H9 (cell line): ENCODE measurements around the gene SHPK. TPM values are rescaled to one million over a fixed set of nuclear protein-coding genes. Genes with fewer than 3 reads are reported as not detected.

ENCODE experiments used
- DNase-seq: peaks from one replicate; pipeline ENCODE4 v3.0.0-alpha.2; 2017
- H2AFZ ChIP-seq: one replicate; pipeline ENCODE4 v1.6.1; 2013; ENCODE audit warnings: mild to moderate bottlenecking, low read length, control low read depth, moderate library complexity
- H2AK5ac ChIP-seq: 2 replicates; pipeline ENCODE4 v1.6.1; 2013; ENCODE audit warnings: low read length, control low read depth, mixed read lengths; ENCODE audit not compliant: insufficient read length
- H2BK120ac ChIP-seq: one replicate; pipeline ENCODE4 v1.6.1; 2013; ENCODE audit warnings: low read depth, mild to moderate bottlenecking, low read length, control low read depth, inconsistent platforms; ENCODE audit not compliant: poor library complexity, severe bottlenecking
- H2BK12ac ChIP-seq: 2 replicates; pipeline ENCODE4 v1.6.1; 2013; ENCODE audit warnings: low read length, control low read depth, mixed read lengths, low read depth; ENCODE audit not compliant: insufficient read length
- H2BK15ac ChIP-seq: 2 replicates; pipeline ENCODE4 v1.6.1; 2013; ENCODE audit warnings: low read depth, low read length, control low read depth
- H2BK20ac ChIP-seq: one replicate; pipeline ENCODE4 v1.6.1; 2013; ENCODE audit warnings: low read depth, mild to moderate bottlenecking, low read length, control low read depth, inconsistent platforms; ENCODE audit not compliant: poor library complexity, severe bottlenecking
- H2BK5ac ChIP-seq: 2 replicates; pipeline ENCODE4 v1.6.1; 2013; ENCODE audit warnings: low read length, control low read depth, mixed read lengths; ENCODE audit not compliant: insufficient read length
- H3K14ac ChIP-seq: 2 replicates; pipeline ENCODE4 v1.6.1; 2013; ENCODE audit warnings: low read length, control low read depth; ENCODE audit not compliant: insufficient read depth
- H3K18ac ChIP-seq: 2 replicates; pipeline ENCODE4 v1.6.1; 2013; ENCODE audit warnings: low read depth, mild to moderate bottlenecking, mixed read lengths, low read length, control low read depth; ENCODE audit not compliant: insufficient read length
- H3K23ac ChIP-seq: 2 replicates; pipeline ENCODE4 v1.6.1; 2013; ENCODE audit warnings: low read length, control low read depth, mixed read lengths, low read depth; ENCODE audit not compliant: insufficient read length
- H3K23me2 ChIP-seq: 2 replicates; pipeline ENCODE4 v1.6.1; 2013; ENCODE audit warnings: low read depth, mild to moderate bottlenecking, mixed read lengths, low read length, control low read depth; ENCODE audit not compliant: insufficient read length, poor library complexity, severe bottlenecking
- H3K27ac ChIP-seq: 2 replicates; pipeline ENCODE4 v1.5.1; 2013; ENCODE audit warnings: low read length, control low read depth, mixed read lengths, low read depth; ENCODE audit not compliant: insufficient read length
- H3K27me3 ChIP-seq: 2 replicates; pipeline ENCODE4 v1.6.1; 2013; ENCODE audit warnings: low read length, control low read depth, inconsistent platforms; ENCODE audit not compliant: insufficient read depth
- H3K4ac ChIP-seq: 2 replicates; pipeline ENCODE4 v1.6.1; 2013; ENCODE audit warnings: low read depth, mild to moderate bottlenecking, control low read depth, inconsistent platforms, low read length, moderate library complexity
- H3K4me1 ChIP-seq: 2 replicates; pipeline ENCODE4 v1.6.1; 2013; ENCODE audit warnings: low read length, control low read depth, inconsistent platforms; ENCODE audit not compliant: insufficient read depth
- H3K4me2 ChIP-seq: 2 replicates; pipeline ENCODE4 v1.6.1; 2013; ENCODE audit warnings: low read length, control low read depth, mixed read lengths; ENCODE audit not compliant: insufficient read length, insufficient read depth
- H3K56ac ChIP-seq: 2 replicates; pipeline ENCODE4 v1.6.1; 2013; ENCODE audit warnings: low read depth, mild to moderate bottlenecking, mixed read lengths, low read length, control low read depth; ENCODE audit not compliant: insufficient read length
- H3K79me1 ChIP-seq: 2 replicates; pipeline ENCODE4 v1.6.1; 2013; ENCODE audit warnings: low read depth, mild to moderate bottlenecking, moderate library complexity, low read length, control low read depth, inconsistent platforms; ENCODE audit not compliant: insufficient read depth, poor library complexity, severe bottlenecking
- H3K79me2 ChIP-seq: 2 replicates; pipeline ENCODE4 v1.6.1; 2013; ENCODE audit warnings: low read length, control low read depth, inconsistent platforms; ENCODE audit not compliant: insufficient read depth
- H3K9ac ChIP-seq: 2 replicates; pipeline ENCODE4 v1.6.1; 2013; ENCODE audit warnings: low read length, control low read depth, mixed read lengths; ENCODE audit not compliant: insufficient read length; ENCODE audit errors: extremely low read depth
- H3K9me3 ChIP-seq: one replicate; pipeline ENCODE4 v1.6.1; 2013; ENCODE audit warnings: low read depth, low read length, inconsistent platforms; ENCODE audit not compliant: control insufficient read depth
- H3T11ph ChIP-seq: one replicate; pipeline ENCODE4 v1.6.1; 2013; ENCODE audit warnings: mild to moderate bottlenecking, low read length, control low read depth, inconsistent platforms
- H4K20me1 ChIP-seq: one replicate; pipeline ENCODE4 v1.6.1; 2013; ENCODE audit not compliant: control insufficient read depth, insufficient read length, insufficient read depth
- H4K5ac ChIP-seq: 2 replicates; pipeline ENCODE4 v1.6.1; 2013; ENCODE audit warnings: low read depth, mild to moderate bottlenecking, mixed read lengths, low read length, control low read depth; ENCODE audit not compliant: insufficient read length
- H4K8ac ChIP-seq: replicated peaks from 2 replicates; pipeline ENCODE4 v1.6.1; 2013; ENCODE audit warnings: low read length, control low read depth, mixed read lengths, low read depth; ENCODE audit not compliant: insufficient read length
- H4K91ac ChIP-seq: 2 replicates; pipeline ENCODE4 v1.6.1; 2013; ENCODE audit warnings: low read depth, mild to moderate bottlenecking, moderate library complexity, mixed read lengths, low read length, control low read depth; ENCODE audit not compliant: insufficient read length
- H3K27ac Mint-ChIP-seq, 3 experiments: 2 replicates in 2 of 3; 3 replicates in 1 of 3; pipeline ENCODE4 v1.8.0; 2020 to 2021; ENCODE audit warnings: mixed read lengths in 3 of 3, mild to moderate bottlenecking in 1 of 3, moderate library complexity in 1 of 3
- H3K27me3 Mint-ChIP-seq: 2 replicates; pipeline ENCODE4 v1.8.0; 2021; ENCODE audit warnings: low read depth, mild to moderate bottlenecking, moderate library complexity, mixed read lengths
- H3K36me3 Mint-ChIP-seq, 3 experiments: 2 replicates in 2 of 3; 3 replicates in 1 of 3; pipeline ENCODE4 v1.8.0; 2020 to 2021; ENCODE audit warnings: low read depth in 3 of 3, mixed read lengths in 3 of 3; ENCODE audit not compliant: insufficient read depth in 1 of 3
- H3K4me1 Mint-ChIP-seq, 2 experiments: 2 replicates each; pipeline ENCODE4 v1.8.0; 2020; ENCODE audit warnings: mixed read lengths in 2 of 2
- H3K4me3 Mint-ChIP-seq, 2 experiments: 2 replicates in 1 of 2; 3 replicates in 1 of 2; pipeline ENCODE4 v1.8.0; 2020 to 2021; ENCODE audit warnings: mild to moderate bottlenecking in 2 of 2, mixed read lengths in 2 of 2, moderate library complexity in 1 of 2
- H3K9me3 Mint-ChIP-seq, 2 experiments: 2 replicates in 1 of 2; 3 replicates in 1 of 2; pipeline ENCODE4 v1.8.0; 2020; ENCODE audit warnings: mild to moderate bottlenecking in 2 of 2, mixed read lengths in 2 of 2, moderate library complexity in 1 of 2
- CTCF ChIP-seq: fragments of 200-600 bp; sonication (generic); conservative IDR thresholded peaks from 3 replicates; pipeline ENCODE4 v1.8.0; 2021; ENCODE audit warnings: antibody characterized with exemption, mild to moderate bottlenecking
- WGBS: extraction: QIAGEN DNeasy Blood & Tissue Kit; methylation state at CpG from one replicate; pipeline ENCODE4 v1.1.7; 2013; ENCODE audit warnings: missing lambda C conversion rate, low lambda C conversion rate, mixed read lengths; ENCODE audit not compliant: insufficient read length; ENCODE audit errors: extremely low coverage; 5-methylcytosine and 5-hydroxymethylcytosine counted together
- total RNA-seq: library from RNA; stranded (reverse); gene quantifications from 2 replicates; pipeline ENCODE4 v1.2.1, GENCODE V29; 2021

SHPK gene
- total RNA-seq, 1 experiment from 2014 or later: 27.0 TPM

GRCh38 chr17:3610523-3610922, 25.5 kb downstream of the SHPK start:
- no peaks in the 10 kb centered on the region for H3K27me3 ChIP-seq
- no peaks in the 10 kb centered on the region for H3K23me2 ChIP-seq
- no peaks in the 10 kb centered on the region for H3K79me2 ChIP-seq
- no peak overlapping the region for H2BK15ac ChIP-seq
- H3K4me2 ChIP-seq: no peak overlapping the region
- Mint-ChIP-seq H3K36me3 (peaks cover 24 to 74% (median 50%) of the 10 kb centered on the region in 3 experiments), H3K27ac (no peak overlapping the region), H3K9me3 (no peaks in the 10 kb centered on the region), H3K4me3 (no peak overlapping the region), H3K4me1 (no peaks in the 10 kb centered on the region), H3K27me3 (no peaks in the 10 kb centered on the region)
- H3K79me1 ChIP-seq: no peaks in the 10 kb centered on the region
- H4K20me1 ChIP-seq: no peaks in the 10 kb centered on the region
- no peak overlapping the region for H2BK20ac ChIP-seq
- no peak overlapping the region for H4K91ac ChIP-seq
- no peaks in the 10 kb centered on the region for H3K4me1 ChIP-seq
- no peak overlapping the region for H2BK120ac ChIP-seq
- no peak overlapping the region for H3K18ac ChIP-seq
- H3K27ac ChIP-seq: no peak overlapping the region
- H3K56ac ChIP-seq: no peak overlapping the region
- H3K9ac ChIP-seq: no peak overlapping the region
- H2AK5ac ChIP-seq: no peak overlapping the region
- H3K14ac ChIP-seq: no peak overlapping the region
- WGBS: no CpG with 5 or more reads among the region's 14 CpGs
- no peak overlapping the region for H4K8ac ChIP-seq
- H4K5ac ChIP-seq: no peak overlapping the region
- no peak overlapping the region for H3T11ph ChIP-seq
- no peak overlapping the region for H2BK12ac ChIP-seq
- H2AFZ ChIP-seq: no peak overlapping the region
- no peak overlapping the region for H3K4ac ChIP-seq
- TF ChIP-seq CTCF: no peak
- no peak for DNase-seq
- H2BK5ac ChIP-seq: no peak overlapping the region
- no peak overlapping the region for H3K23ac ChIP-seq
- H3K9me3 ChIP-seq: no peaks in the 10 kb centered on the region
